Measurements from ENCODE around the gene PXMP4.

Gene PXMP4

GRCh38 chr20:33729101-33729500, 9.0 kb upstream of the PXMP4 start:
- no peak overlapping the region for H3K4me3 ChIP-seq (ENCODE audit: low read length)
- no peak overlapping the region for H3K4me2 ChIP-seq (ENCODE audit: low read length)
- no peaks in the 10 kb centered on the region for H3K9me3 ChIP-seq (ENCODE audit: control insufficient read depth, insufficient read depth, low read length)
- H3K9me2 ChIP-seq (replicated peaks; ENCODE audit: control insufficient read depth, low read length), result no peaks in the 10 kb centered on the region
- H3K79me2 ChIP-seq (ENCODE audit: control insufficient read depth, low read length), result no peaks in the 10 kb centered on the region
- no peaks in the 10 kb centered on the region for H3K27me3 ChIP-seq (ENCODE audit: control insufficient read depth, low read length)
- H3K27ac ChIP-seq (ENCODE audit: low read depth, low read length), result no peak overlapping the region
- H3K4me1 ChIP-seq (ENCODE audit: control insufficient read depth, low read length), result peaks cover 22% of the 10 kb centered on the region
- H3F3A ChIP-seq (ENCODE audit: control insufficient read depth, insufficient read depth), result peaks cover 17% of the 10 kb centered on the region
- TF ChIP-seq CTCF (IDR thresholded peaks at IDR 0.05; ENCODE audit: low read depth, low read length, poor library complexity, severe bottlenecking) (no peak), EZH2phosphoT487 (IDR thresholded peaks at IDR 0.05; ENCODE audit: borderline replicate concordance, low read length) (no peak)
- H4K20me1 ChIP-seq (ENCODE audit: control insufficient read depth, insufficient read depth, low read depth, low read length), result no peaks in the 10 kb centered on the region
- H3K36me3 ChIP-seq (ENCODE audit: control insufficient read depth, low read length), result no peaks in the 10 kb centered on the region

- Histone ChIP-seq H3K79me2 (ENCODE audit: control insufficient read depth, low read length) (no peaks in the 10 kb centered on the region), H3K4me3 (ENCODE audit: low read length) (no peak overlapping the region), H3K27me3 (ENCODE audit: control insufficient read depth, low read length) (no peaks in the 10 kb centered on the region), H3K36me3 (ENCODE audit: control insufficient read depth, low read length) (no peaks in the 10 kb centered on the region), H3K4me2 (ENCODE audit: low read length) (no peak overlapping the region), H3K27ac (ENCODE audit: low read depth, low read length) (no peak overlapping the region), H3F3A (ENCODE audit: control insufficient read depth, insufficient read depth) (peaks cover 11% of the 10 kb centered on the region), H3K9me2 (replicated peaks; ENCODE audit: control insufficient read depth, low read length) (no peaks in the 10 kb centered on the region), H3K4me1 (ENCODE audit: control insufficient read depth, low read length) (peaks cover 16% of the 10 kb centered on the region), H4K20me1 (ENCODE audit: control insufficient read depth, insufficient read depth, low read depth, low read length) (no peaks in the 10 kb centered on the region), H3K9me3 (ENCODE audit: control insufficient read depth, insufficient read depth, low read length) (no peaks in the 10 kb centered on the region)
- TF ChIP-seq EZH2phosphoT487 (IDR thresholded peaks at IDR 0.05; ENCODE audit: borderline replicate concordance, low read length) (no peak), CTCF (IDR thresholded peaks at IDR 0.05; ENCODE audit: low read depth, low read length, poor library complexity, severe bottlenecking) (no peak)
These were observed 8.4 kb upstream of the PXMP4 start for GRCh38 chr20:33728463-33728862.

- peaks cover 9% of the 10 kb centered on the region for H3K4me1 ChIP-seq (ENCODE audit: control insufficient read depth, low read length)
- no peaks in the 10 kb centered on the region for H3K79me2 ChIP-seq (ENCODE audit: control insufficient read depth, low read length)
These were observed 7.7 kb upstream of the PXMP4 start for GRCh38 chr20:33727806-33728205.

More at GRCh38 chr20:33727806-33728205, 7.7 kb upstream of the PXMP4 start:
- H3K4me2 ChIP-seq (ENCODE audit: low read length), result no peak overlapping the region
- no peaks in the 10 kb centered on the region for H3K27me3 ChIP-seq (ENCODE audit: control insufficient read depth, low read length)
- no peak overlapping the region for H3K4me3 ChIP-seq (ENCODE audit: low read length)
- H3K27ac ChIP-seq (ENCODE audit: low read depth, low read length), result no peak overlapping the region
- no peaks in the 10 kb centered on the region for H3K9me2 ChIP-seq (replicated peaks; ENCODE audit: control insufficient read depth, low read length)
- TF ChIP-seq EZH2phosphoT487 (IDR thresholded peaks at IDR 0.05; ENCODE audit: borderline replicate concordance, low read length), result no peak
- TF ChIP-seq CTCF (IDR thresholded peaks at IDR 0.05; ENCODE audit: low read depth, low read length, poor library complexity, severe bottlenecking), result no peak
- no peaks in the 10 kb centered on the region for H3K36me3 ChIP-seq (ENCODE audit: control insufficient read depth, low read length)
- peaks cover 10% of the 10 kb centered on the region for H3F3A ChIP-seq (ENCODE audit: control insufficient read depth, insufficient read depth)
- H4K20me1 ChIP-seq (ENCODE audit: control insufficient read depth, insufficient read depth, low read depth, low read length), result no peaks in the 10 kb centered on the region
- H3K9me3 ChIP-seq (ENCODE audit: control insufficient read depth, insufficient read depth, low read length), result no peaks in the 10 kb centered on the region
